Mesenchymal stem cell (in vitro differentiated cells and primary cell): Measurements from ENCODE around the gene RBMS1.

Experiments used
- DNase-seq: peaks from one replicate; pipeline ENCODE4 v3.0.0-alpha.2; 2013
- H2AFZ ChIP-seq: one replicate; pipeline ENCODE4 v1.6.1; 2013; ENCODE audit warnings: low read depth, mild to moderate bottlenecking, control low read depth, inconsistent platforms, low read length, moderate library complexity
- H2AK5ac ChIP-seq: 2 replicates; pipeline ENCODE4 v1.6.1; 2013; ENCODE audit warnings: low read length, moderate library complexity, mild to moderate bottlenecking, inconsistent platforms; ENCODE audit not compliant: severe bottlenecking
- H2BK120ac ChIP-seq: one replicate; pipeline ENCODE4 v1.6.1; 2013; ENCODE audit warnings: low read depth, mild to moderate bottlenecking, inconsistent platforms, low read length, moderate library complexity
- H2BK12ac ChIP-seq, 2 experiments: one replicate each; pipeline ENCODE4 v1.6.1; 2013; ENCODE audit warnings: inconsistent platforms in 2 of 2, low read length in 2 of 2, mild to moderate bottlenecking in 2 of 2, moderate library complexity in 2 of 2, control low read depth in 1 of 2
- H2BK15ac ChIP-seq: one replicate; pipeline ENCODE4 v1.6.1; 2013; ENCODE audit warnings: mild to moderate bottlenecking, low read depth, inconsistent platforms; ENCODE audit not compliant: poor library complexity, severe bottlenecking
- H2BK5ac ChIP-seq: 2 replicates; pipeline ENCODE4 v1.6.1; 2013; ENCODE audit warnings: low read depth, mild to moderate bottlenecking, low read length, control low read depth, inconsistent platforms; ENCODE audit not compliant: poor library complexity, severe bottlenecking
- H3K14ac ChIP-seq, 2 experiments: one replicate each; pipeline ENCODE4 v1.6.1; 2013; ENCODE audit warnings: inconsistent platforms in 2 of 2, low read length in 2 of 2, control low read depth in 1 of 2, mild to moderate bottlenecking in 1 of 2, moderate library complexity in 1 of 2
- H3K18ac ChIP-seq, 2 experiments: one replicate each; pipeline ENCODE4 v1.6.1; 2013; ENCODE audit warnings: inconsistent platforms in 2 of 2, low read length in 2 of 2, control low read depth in 1 of 2, low read depth in 1 of 2, mild to moderate bottlenecking in 1 of 2
- H3K23ac ChIP-seq, 2 experiments: one replicate each; pipeline ENCODE4 v1.6.1; 2013; ENCODE audit warnings: inconsistent platforms in 2 of 2, low read length in 2 of 2, mild to moderate bottlenecking in 2 of 2, moderate library complexity in 2 of 2, control low read depth in 1 of 2
- H3K27ac ChIP-seq: 2 replicates; pipeline ENCODE4 v1.5.1; 2013; ENCODE audit warnings: mild to moderate bottlenecking, moderate library complexity, low read length, control low read depth, inconsistent platforms; ENCODE audit not compliant: poor library complexity, severe bottlenecking
- H3K27me3 ChIP-seq, 2 experiments: 2 replicates each; pipeline versions ENCODE4 v1.6.1 to v1.7.0; 2013; ENCODE audit warnings: low read length in 2 of 2, mild to moderate bottlenecking in 2 of 2, moderate library complexity in 2 of 2, control low read depth in 1 of 2, inconsistent platforms in 1 of 2; ENCODE audit not compliant: control insufficient read depth in 1 of 2, insufficient read depth in 1 of 2
- H3K36me3 ChIP-seq, 2 experiments: 2 replicates each; pipeline versions ENCODE4 v1.6.1 to v1.7.0; 2013; ENCODE audit warnings: low read length in 2 of 2, control low read depth in 1 of 2, inconsistent platforms in 1 of 2, low read depth in 1 of 2, mild to moderate bottlenecking in 1 of 2; ENCODE audit not compliant: insufficient read depth in 2 of 2, control insufficient read depth in 1 of 2
- H3K4ac ChIP-seq, 2 experiments: one replicate each; pipeline ENCODE4 v1.6.1; 2013; ENCODE audit warnings: inconsistent platforms in 2 of 2, low read length in 2 of 2, mild to moderate bottlenecking in 2 of 2, moderate library complexity in 2 of 2, control low read depth in 1 of 2, low read depth in 1 of 2
- H3K4me1 ChIP-seq: 2 replicates; pipeline ENCODE4 v1.6.1; 2013; ENCODE audit warnings: low read depth, low read length, control low read depth; ENCODE audit not compliant: control insufficient read depth, insufficient read depth
- H3K4me2 ChIP-seq: 2 replicates; pipeline ENCODE4 v1.6.1; 2013; ENCODE audit warnings: low read length, mild to moderate bottlenecking, inconsistent platforms; ENCODE audit not compliant: poor library complexity, severe bottlenecking
- H3K4me3 ChIP-seq, 2 experiments: 2 replicates each; pipeline versions ENCODE4 v1.5.1 to v1.7.0; 2013; ENCODE audit warnings: low read length in 2 of 2, mild to moderate bottlenecking in 2 of 2, control low read depth in 1 of 2, low read depth in 1 of 2; ENCODE audit not compliant: insufficient read depth in 1 of 2
- H3K79me1 ChIP-seq: replicated peaks from 2 replicates; pipeline ENCODE4 v1.6.1; 2013; ENCODE audit warnings: mild to moderate bottlenecking, control low read depth, low read length, inconsistent platforms; ENCODE audit not compliant: poor library complexity, severe bottlenecking
- H3K9ac ChIP-seq: 2 replicates; pipeline ENCODE4 v1.7.0; 2013; ENCODE audit warnings: mild to moderate bottlenecking, low read length, moderate library complexity
- H3K9me3 ChIP-seq: 2 replicates; pipeline ENCODE4 v1.7.0; 2013; ENCODE audit warnings: mild to moderate bottlenecking, low read length; ENCODE audit not compliant: control insufficient read depth
- H4K8ac ChIP-seq: one replicate; pipeline ENCODE4 v1.6.1; 2013; ENCODE audit warnings: inconsistent platforms, mild to moderate bottlenecking, low read length, moderate library complexity
- H4K91ac ChIP-seq: one replicate; pipeline ENCODE4 v1.6.1; 2013; ENCODE audit warnings: mild to moderate bottlenecking, low read length, inconsistent platforms
- WGBS: methylation state at CpG from one replicate; pipeline ENCODE4 v1.1.7; 2013; ENCODE audit warnings: mixed read lengths; 5-methylcytosine and 5-hydroxymethylcytosine counted together

RBMS1 gene

GRCh38 chr2:160457588-160457987 lies 36.0 kb downstream of the RBMS1 start:
- Histone ChIP-seq H4K91ac (no peak overlapping the region), H3K4me1 (peaks cover 8% of the 10 kb centered on the region), H3K4me2 (no peak overlapping the region), H4K8ac (no peak overlapping the region), H3K79me1 (peaks cover 24% of the 10 kb centered on the region), H2BK15ac (no peak overlapping the region), H3K23ac (no peak overlapping the region), H3K27me3 (no peaks in the 10 kb centered on the region), H2AFZ (no peak overlapping the region), H3K27ac (no peak overlapping the region), H2AK5ac (no peak overlapping the region), H3K14ac (no peak overlapping the region), H2BK12ac (no peak overlapping the region), H3K9ac (no peak overlapping the region), H2BK5ac (no peak overlapping the region), H3K18ac (no peak overlapping the region), H3K9me3 (no peaks in the 10 kb centered on the region), H3K36me3 (peaks cover 3 to 29% of the 10 kb centered on the region in 2 experiments), H2BK120ac (no peak overlapping the region), H3K4ac (no peak overlapping the region), H3K4me3 (no peak overlapping the region)
- 99% methylated on average over 4 of the region's 5 CpGs for WGBS
- no peak for DNase-seq

- DNase-seq, result no peak
- Histone ChIP-seq H3K27ac (no peak overlapping the region), H3K79me1 (peaks cover 16% of the 10 kb centered on the region), H2AFZ (no peak overlapping the region), H3K4me1 (peaks cover 5% of the 10 kb centered on the region), H4K91ac (no peak overlapping the region), H3K4me3 (peak overlapping the region in 1 of 2 experiments; percentile 16), H4K8ac (peak overlapping the region; percentile 30), H3K4ac (peak overlapping the region in 1 of 2 experiments; percentile 37), H2BK120ac (no peak overlapping the region), H3K23ac (peak overlapping the region in 1 of 2 experiments; percentile 59), H3K9me3 (no peaks in the 10 kb centered on the region), H2AK5ac (no peak overlapping the region), H3K14ac (peak overlapping the region in 1 of 2 experiments; percentile 55), H2BK15ac (no peak overlapping the region), H3K36me3 (peaks cover 0 to 23% of the 10 kb centered on the region in 2 experiments), H3K4me2 (no peak overlapping the region), H2BK12ac (no peak overlapping the region), H3K9ac (no peak overlapping the region), H3K27me3 (no peaks in the 10 kb centered on the region), H3K18ac (peak overlapping the region; percentile 34 to 63), H2BK5ac (no peak overlapping the region)
- 91% methylated on average over 2 of the region's 2 CpGs for WGBS
Measured at GRCh38 chr2:160454070-160454797, 39.4 kb downstream of the RBMS1 start.

GRCh38 chr2:160453111-160453820 lies 40.3 kb downstream of the RBMS1 start:
- no peak overlapping the region for H2AFZ ChIP-seq
- H3K79me1 ChIP-seq, result peaks cover 16% of the 10 kb centered on the region
- no peak overlapping the region for H3K27ac ChIP-seq
- no peak overlapping the region for H3K4ac ChIP-seq
- no peak overlapping the region for H3K18ac ChIP-seq
- H3K4me3 ChIP-seq, result no peak overlapping the region
- no peaks in the 10 kb centered on the region for H3K9me3 ChIP-seq
- DNase-seq, result no peak
- no peak overlapping the region for H2AK5ac ChIP-seq
- H4K91ac ChIP-seq, result no peak overlapping the region
- no peaks in the 10 kb centered on the region for H3K27me3 ChIP-seq
- no peak overlapping the region for H3K4me2 ChIP-seq
- H3K36me3 ChIP-seq, result peaks cover 2 to 20% of the 10 kb centered on the region in 2 experiments
- no peak overlapping the region for H3K14ac ChIP-seq
- 94% methylated on average over 3 of the region's 3 CpGs for WGBS
- H2BK120ac ChIP-seq, result no peak overlapping the region
- H2BK12ac ChIP-seq, result no peak overlapping the region
- no peak overlapping the region for H2BK5ac ChIP-seq
- H2BK15ac ChIP-seq, result no peak overlapping the region
- H3K4me1 ChIP-seq, result peaks cover 5% of the 10 kb centered on the region
- peak overlapping the region; percentile 9 for H3K9ac ChIP-seq
- H4K8ac ChIP-seq, result no peak overlapping the region
- no peak overlapping the region for H3K23ac ChIP-seq

GRCh38 chr2:160450486-160450885 lies 43.1 kb downstream of the RBMS1 start:
- H3K27ac ChIP-seq, result no peak overlapping the region
- no peak overlapping the region for H2AK5ac ChIP-seq
- no peak overlapping the region for H3K4ac ChIP-seq
- no peak overlapping the region for H2AFZ ChIP-seq
- H3K18ac ChIP-seq, result no peak overlapping the region
- DNase-seq, result no peak
- H2BK5ac ChIP-seq, result no peak overlapping the region
- H2BK12ac ChIP-seq, result no peak overlapping the region
- H3K9ac ChIP-seq, result no peak overlapping the region
- H3K4me3 ChIP-seq, result no peak overlapping the region
- no peak overlapping the region for H3K14ac ChIP-seq
- H4K8ac ChIP-seq, result no peak overlapping the region
- no peaks in the 10 kb centered on the region for H3K27me3 ChIP-seq
- peaks cover 4% of the 10 kb centered on the region for H3K4me1 ChIP-seq
- no peak overlapping the region for H3K4me2 ChIP-seq
- H2BK120ac ChIP-seq, result no peak overlapping the region
- no peak overlapping the region for H2BK15ac ChIP-seq
- H3K23ac ChIP-seq, result no peak overlapping the region
- peaks cover 11% of the 10 kb centered on the region for H3K79me1 ChIP-seq
- no peak overlapping the region for H4K91ac ChIP-seq
- peaks cover 3 to 30% of the 10 kb centered on the region in 2 experiments for H3K36me3 ChIP-seq
- no peaks in the 10 kb centered on the region for H3K9me3 ChIP-seq
